Loucy (cell line): ENCODE data around the gene RAB31.

Experiments used
- CTCF ChIP-seq: fragments of 200-600 bp; sonication (generic); conservative IDR thresholded peaks from 2 replicates; pipeline ENCODE4 v1.5.1; 2014; ENCODE audit warnings: mild to moderate bottlenecking, antibody characterized with exemption, low read length
- EZH2phosphoT487 ChIP-seq: fragments of 200-600 bp; IDR thresholded peaks from 2 replicates; pipeline ENCODE4 v1.6.1; 2018; ENCODE audit warnings: antibody characterized with exemption, mild to moderate bottlenecking, moderate library complexity, borderline replicate concordance

- TF ChIP-seq CTCF (no peak), EZH2phosphoT487 (no peak)
These were observed 78.9 kb downstream of the RAB31 start for GRCh38 chr18:9787036-9787435.
